Stimulated activated CD8-positive, alpha-beta memory T cell treated with anti-CD3 and anti-CD28 coated beads, Interleukin-15, amount 100 ng/mL, for 24 hours (primary cell): ENCODE data around the gene PTPRM.
"Not testable (repeated sequence)": the region's sequence is repeated elsewhere in the genome, so short reads cannot be mapped to it uniquely, and the experiment has no call there.

ENCODE experiments used
- DNase-seq: peaks from one replicate; pipeline ENCODE4 v3.0.0-alpha.2; 2020; ENCODE audit warnings: low read depth

Gene PTPRM

GRCh38 chr18:7953095-7953958, 386.2 kb downstream of the PTPRM start:
- DNase-seq = no peak

GRCh38 chr18:7954238-7954637, 387.1 kb downstream of the PTPRM start:
- DNase-seq = no peak

GRCh38 chr18:7955175-7955574, 388.1 kb downstream of the PTPRM start:
- no peak for DNase-seq

GRCh38 chr18:7957297-7957696, 390.2 kb downstream of the PTPRM start:
- DNase-seq = no peak

- no peak for DNase-seq
Measured at GRCh38 chr18:7958081-7958896, 391.2 kb downstream of the PTPRM start.

GRCh38 chr18:7958897-7959146, 391.7 kb downstream of the PTPRM start:
- DNase-seq = no peak

- DNase-seq = not testable (repeated sequence)
Measured at GRCh38 chr18:7966682-7967081, 399.6 kb downstream of the PTPRM start.

- DNase-seq = no peak
Measured at GRCh38 chr18:7974200-7974874, 407.2 kb downstream of the PTPRM start.

- no peak for DNase-seq
Measured at GRCh38 chr18:7977897-7978296, 410.8 kb downstream of the PTPRM start.

- DNase-seq = no peak
Measured at GRCh38 chr18:7978834-7979233, 411.7 kb downstream of the PTPRM start.

GRCh38 chr18:7979714-7980113, 412.6 kb downstream of the PTPRM start:
- no peak for DNase-seq

- no peak for DNase-seq
Measured at GRCh38 chr18:7980136-7980535, 413.0 kb downstream of the PTPRM start.

GRCh38 chr18:7980656-7981055, 413.5 kb downstream of the PTPRM start:
- no peak for DNase-seq

GRCh38 chr18:7982216-7982615, 415.1 kb downstream of the PTPRM start:
- no peak for DNase-seq

GRCh38 chr18:7987284-7987976, 420.3 kb downstream of the PTPRM start:
- no peak for DNase-seq

- no peak for DNase-seq
Measured at GRCh38 chr18:7990670-7991069, 423.6 kb downstream of the PTPRM start.

- DNase-seq = no peak
Measured at GRCh38 chr18:8001711-8002301, 434.7 kb downstream of the PTPRM start.

GRCh38 chr18:8003878-8004675, 437.0 kb downstream of the PTPRM start:
- DNase-seq = no peak

GRCh38 chr18:8004792-8005191, 437.7 kb downstream of the PTPRM start:
- DNase-seq = no peak

- no peak for DNase-seq
Measured at GRCh38 chr18:8005870-8006569, 438.9 kb downstream of the PTPRM start.
